ENCODE data around the gene RTEL1.

RTEL1 gene

DNA sequence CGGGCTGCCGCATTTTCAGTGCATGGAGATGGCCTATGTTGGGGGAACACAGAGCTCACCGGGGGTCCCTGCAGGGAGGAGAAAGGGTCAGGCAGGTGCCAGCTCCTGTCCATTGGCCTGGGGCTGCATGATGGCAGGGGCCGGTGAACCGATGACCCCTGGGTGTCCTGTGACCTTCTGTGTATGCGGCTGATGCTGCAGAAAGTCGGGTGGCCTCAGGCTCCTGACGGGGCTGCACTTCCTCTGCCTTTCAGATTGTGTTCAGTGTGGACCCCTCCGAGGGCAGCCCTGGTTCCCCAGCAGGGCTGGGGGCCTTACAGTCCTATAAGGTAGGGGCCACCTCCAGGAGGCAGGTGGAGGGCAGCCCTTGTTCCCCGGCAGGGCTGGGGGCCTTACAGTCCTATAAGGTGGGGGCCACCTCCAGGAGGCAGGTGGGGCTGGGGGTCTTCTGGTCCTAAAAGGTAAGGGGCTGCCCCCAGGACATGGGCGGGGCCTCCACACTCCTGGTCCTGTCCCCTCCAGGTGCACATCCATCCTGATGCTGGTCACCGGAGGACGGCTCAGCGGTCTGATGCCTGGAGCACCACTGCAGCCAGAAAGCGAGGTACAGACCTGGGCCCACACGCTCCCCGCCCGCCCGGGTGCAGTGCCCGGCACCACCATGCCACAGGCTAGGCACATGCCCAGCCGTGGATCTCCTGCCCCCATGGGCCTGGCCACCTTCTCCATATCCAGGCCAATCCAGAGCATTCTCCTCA lies 27.3 kb downstream of the RTEL1 start:
- no peak for ATAC-seq (ENCODE audit: insufficient read depth, low read depth)
- H2AFZ ChIP-seq (ENCODE audit: low read depth, low read length), result no peak overlapping the region

DNA sequence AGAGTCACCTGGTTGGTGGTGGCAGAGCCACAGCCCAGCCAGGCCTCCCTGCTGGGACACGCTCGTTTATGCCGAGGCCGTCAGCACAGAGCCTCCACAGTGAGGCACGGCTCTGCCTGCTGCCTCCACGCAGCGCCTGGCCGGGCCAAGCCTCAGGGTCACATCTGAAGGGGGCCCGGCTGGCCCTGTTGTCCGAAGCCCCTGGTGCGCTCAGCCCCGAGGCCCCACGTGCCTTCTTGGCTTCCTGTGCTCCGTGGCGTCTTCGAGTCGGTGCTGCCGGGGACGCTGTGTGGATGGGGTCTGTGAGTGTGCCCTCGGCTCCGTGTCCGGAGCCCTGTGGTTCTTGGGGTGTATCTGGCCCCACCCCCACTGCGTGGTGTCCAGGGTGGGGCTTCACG lies 28.0 kb downstream of the RTEL1 start:
- H4K20me1 ChIP-seq (ENCODE audit: insufficient read depth, low read length), result peaks cover 14% of the 10 kb centered on the region
- no peaks in the 10 kb centered on the region for H3K9me3 ChIP-seq (ENCODE audit: insufficient read depth, low read length, severe bottlenecking)
- DNase-seq, result no peak
- no peak overlapping the region for H2AFZ ChIP-seq (ENCODE audit: low read depth, low read length)
- H3K9ac ChIP-seq (ENCODE audit: low read depth, low read length), result no peak overlapping the region
- H3K27ac ChIP-seq (ENCODE audit: low read length), result no peak overlapping the region
- no peaks in the 10 kb centered on the region for H3K4me1 ChIP-seq (ENCODE audit: insufficient read depth, low read length)
- TF ChIP-seq, protein P1, sequence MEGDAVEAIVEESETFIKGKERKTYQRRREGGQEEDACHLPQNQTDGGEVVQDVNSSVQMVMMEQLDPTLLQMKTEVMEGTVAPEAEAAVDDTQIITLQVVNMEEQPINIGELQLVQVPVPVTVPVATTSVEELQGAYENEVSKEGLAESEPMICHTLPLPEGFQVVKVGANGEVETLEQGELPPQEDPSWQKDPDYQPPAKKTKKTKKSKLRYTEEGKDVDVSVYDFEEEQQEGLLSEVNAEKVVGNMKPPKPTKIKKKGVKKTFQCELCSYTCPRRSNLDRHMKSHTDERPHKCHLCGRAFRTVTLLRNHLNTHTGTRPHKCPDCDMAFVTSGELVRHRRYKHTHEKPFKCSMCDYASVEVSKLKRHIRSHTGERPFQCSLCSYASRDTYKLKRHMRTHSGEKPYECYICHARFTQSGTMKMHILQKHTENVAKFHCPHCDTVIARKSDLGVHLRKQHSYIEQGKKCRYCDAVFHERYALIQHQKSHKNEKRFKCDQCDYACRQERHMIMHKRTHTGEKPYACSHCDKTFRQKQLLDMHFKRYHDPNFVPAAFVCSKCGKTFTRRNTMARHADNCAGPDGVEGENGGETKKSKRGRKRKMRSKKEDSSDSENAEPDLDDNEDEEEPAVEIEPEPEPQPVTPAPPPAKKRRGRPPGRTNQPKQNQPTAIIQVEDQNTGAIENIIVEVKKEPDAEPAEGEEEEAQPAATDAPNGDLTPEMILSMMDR (IDR thresholded peaks at IDR 0.05; ENCODE audit: borderline replicate concordance, extremely low read depth, low read length, poor library complexity, severe bottlenecking), result no peak
- TF ChIP-seq EZH2 (IDR thresholded peaks at IDR 0.05; ENCODE audit: borderline replicate concordance, low read depth, low read length, severe bottlenecking), result no peak
- H3K36me3 ChIP-seq (ENCODE audit: insufficient read depth, low read length), result peaks cover 23% of the 10 kb centered on the region
- H3K4me3 ChIP-seq (ENCODE audit: low read depth in 1 of 2, low read length in 2 of 2), result no peak overlapping the region
- no peaks in the 10 kb centered on the region for H3K27me3 ChIP-seq (ENCODE audit: insufficient read depth, low read length, poor library complexity)
- no peak for ATAC-seq (ENCODE audit: insufficient read depth, low read depth)
- H3K4me2 ChIP-seq (ENCODE audit: insufficient read depth, low read length), result no peak overlapping the region
- no peaks in the 10 kb centered on the region for H3K79me2 ChIP-seq (ENCODE audit: insufficient read depth, low read length)

More for the DNA sequence above, 27.3 kb downstream of the RTEL1 start:
- Histone ChIP-seq H3K27ac (ENCODE audit: low read length) (no peak overlapping the region), H3K4me1 (ENCODE audit: insufficient read depth, low read length) (no peaks in the 10 kb centered on the region), H3K4me2 (ENCODE audit: insufficient read depth, low read length) (no peak overlapping the region), H3K27me3 (ENCODE audit: insufficient read depth, low read length, poor library complexity) (no peaks in the 10 kb centered on the region), H4K20me1 (ENCODE audit: insufficient read depth, low read length) (peaks cover 20% of the 10 kb centered on the region), H3K9ac (ENCODE audit: low read depth, low read length) (no peak overlapping the region), H3K79me2 (ENCODE audit: insufficient read depth, low read length) (no peaks in the 10 kb centered on the region), H3K9me3 (ENCODE audit: insufficient read depth, low read length, severe bottlenecking) (no peaks in the 10 kb centered on the region), H3K4me3 (ENCODE audit: low read depth in 1 of 2, low read length in 2 of 2) (no peak overlapping the region), H3K36me3 (ENCODE audit: insufficient read depth, low read length) (peaks cover 25% of the 10 kb centered on the region)
- TF ChIP-seq, protein P1 (IDR thresholded peaks at IDR 0.05; ENCODE audit: borderline replicate concordance, extremely low read depth, low read length, poor library complexity, severe bottlenecking), result no peak
- no peak for TF ChIP-seq EZH2 (IDR thresholded peaks at IDR 0.05; ENCODE audit: borderline replicate concordance, low read depth, low read length, severe bottlenecking)
- DNase-seq, result no peak

DNA sequence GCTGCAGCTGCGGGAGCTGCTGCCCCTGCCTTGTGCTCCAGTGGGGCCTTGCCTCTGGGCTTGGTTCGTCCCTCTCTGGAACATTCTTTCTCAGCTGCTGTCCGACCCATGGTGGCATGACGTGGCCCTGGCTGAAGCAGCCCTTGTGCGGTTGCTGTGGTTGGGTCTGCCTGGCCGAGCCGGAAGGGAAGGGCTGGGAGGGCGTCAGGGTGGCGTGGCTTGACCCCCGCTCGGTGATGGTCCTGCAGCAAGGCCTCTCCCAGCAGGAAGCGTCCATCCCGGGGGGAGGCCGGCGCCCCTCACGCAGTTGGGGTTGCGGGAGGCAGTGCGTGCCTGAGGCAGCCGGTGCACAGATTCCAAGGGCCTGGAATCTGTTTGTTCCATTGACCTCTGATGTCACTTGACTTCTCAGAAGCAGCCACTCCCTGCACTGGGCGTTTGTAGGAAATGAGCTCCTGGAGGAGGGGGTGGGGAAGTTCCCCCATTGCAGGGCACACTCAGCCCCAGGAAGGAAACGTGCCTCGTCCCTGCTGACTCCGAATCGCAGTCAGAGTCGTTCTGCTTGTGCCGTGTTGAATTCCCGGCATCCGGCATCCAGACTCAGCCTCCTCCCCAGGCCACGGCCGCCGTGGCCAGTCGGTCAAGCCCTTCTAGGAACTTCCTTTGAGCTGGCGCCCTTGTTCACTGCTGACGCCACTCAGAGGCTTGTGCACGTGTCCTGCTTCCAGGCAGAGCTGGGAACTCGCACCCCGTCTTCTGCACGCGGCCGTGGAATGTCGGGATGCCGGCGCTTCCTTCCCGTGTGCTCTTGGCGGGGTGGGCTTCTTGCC lies 28.6 kb downstream of the RTEL1 start:
- no peak overlapping the region for H3K9ac ChIP-seq (ENCODE audit: low read depth, low read length)
- peaks cover 22% of the 10 kb centered on the region for H3K36me3 ChIP-seq (ENCODE audit: insufficient read depth, low read length)
- no peaks in the 10 kb centered on the region for H3K4me1 ChIP-seq (ENCODE audit: insufficient read depth, low read length)
- H2AFZ ChIP-seq (ENCODE audit: low read depth, low read length), result no peak overlapping the region
- TF ChIP-seq, protein P1 (IDR thresholded peaks at IDR 0.05; ENCODE audit: borderline replicate concordance, extremely low read depth, low read length, poor library complexity, severe bottlenecking), result no peak
- no peak for TF ChIP-seq EZH2 (IDR thresholded peaks at IDR 0.05; ENCODE audit: borderline replicate concordance, low read depth, low read length, severe bottlenecking)
- H3K9me3 ChIP-seq (ENCODE audit: insufficient read depth, low read length, severe bottlenecking), result no peaks in the 10 kb centered on the region
- peaks cover 10% of the 10 kb centered on the region for H4K20me1 ChIP-seq (ENCODE audit: insufficient read depth, low read length)
- ATAC-seq (ENCODE audit: insufficient read depth, low read depth), result no peak
- H3K4me2 ChIP-seq (ENCODE audit: insufficient read depth, low read length), result no peak overlapping the region
- H3K79me2 ChIP-seq (ENCODE audit: insufficient read depth, low read length), result no peaks in the 10 kb centered on the region
- H3K4me3 ChIP-seq (ENCODE audit: low read depth in 1 of 2, low read length in 2 of 2), result no peak overlapping the region
- H3K27ac ChIP-seq (ENCODE audit: low read length), result no peak overlapping the region
- no peak for DNase-seq
- H3K27me3 ChIP-seq (ENCODE audit: insufficient read depth, low read length, poor library complexity), result no peaks in the 10 kb centered on the region

Measured in DND-41 (cell line).